DMS153 treated with DMSO at 0.1 percent for 48 hours (cell line): ENCODE data around the gene ROBO1.

Experiments used
- DNase-seq: peaks from one replicate; lab custom pipeline; 2025; ENCODE audit not compliant: unreplicated experiment; lab: John Stamatoyannopoulos, UW

The ROBO1 gene

DNA sequence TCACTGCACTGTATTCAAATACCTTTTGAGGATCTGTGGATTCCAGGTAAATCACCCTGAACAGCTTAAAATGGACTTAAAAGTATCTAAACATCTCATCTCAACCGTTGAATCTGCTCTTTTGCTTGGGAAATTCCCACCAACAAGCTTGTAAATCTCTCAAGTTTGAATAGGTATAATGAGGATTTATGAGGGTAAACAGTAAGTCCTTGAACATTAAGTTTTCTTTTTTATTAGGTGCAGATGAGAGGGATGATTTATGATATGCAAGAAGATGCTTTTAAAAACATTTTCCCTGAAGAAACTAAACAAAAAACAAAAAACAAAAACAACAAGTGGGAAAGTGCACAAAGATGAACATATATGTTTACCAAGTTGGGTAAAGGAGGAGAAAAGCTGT lies 290.6 kb downstream of the ROBO1 start:
- DNase-seq: peak; percentile 29

GRCh38 chr3:79473993-79474392 lies 293.8 kb downstream of the ROBO1 start:
- no peak for DNase-seq

DNA sequence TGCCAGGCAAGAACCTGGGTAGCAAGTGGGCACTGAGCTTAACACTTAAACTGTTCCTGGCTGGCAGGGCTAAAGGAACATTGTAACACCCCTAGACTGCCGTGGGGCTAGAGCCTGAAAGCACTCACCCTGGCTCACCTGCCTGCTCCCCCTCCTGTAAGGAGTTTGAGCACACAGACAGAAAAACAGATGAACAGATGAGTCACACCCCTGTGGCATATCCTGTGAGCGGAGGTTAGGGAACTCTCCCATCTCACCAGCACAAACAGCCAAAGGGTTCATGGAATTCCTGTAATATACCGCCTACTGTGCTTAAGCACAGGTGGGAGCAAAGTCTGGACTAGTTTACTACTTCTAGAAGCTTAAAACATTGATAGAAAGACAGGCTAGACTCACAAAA lies 300.1 kb downstream of the ROBO1 start:
- no peak for DNase-seq

DNA sequence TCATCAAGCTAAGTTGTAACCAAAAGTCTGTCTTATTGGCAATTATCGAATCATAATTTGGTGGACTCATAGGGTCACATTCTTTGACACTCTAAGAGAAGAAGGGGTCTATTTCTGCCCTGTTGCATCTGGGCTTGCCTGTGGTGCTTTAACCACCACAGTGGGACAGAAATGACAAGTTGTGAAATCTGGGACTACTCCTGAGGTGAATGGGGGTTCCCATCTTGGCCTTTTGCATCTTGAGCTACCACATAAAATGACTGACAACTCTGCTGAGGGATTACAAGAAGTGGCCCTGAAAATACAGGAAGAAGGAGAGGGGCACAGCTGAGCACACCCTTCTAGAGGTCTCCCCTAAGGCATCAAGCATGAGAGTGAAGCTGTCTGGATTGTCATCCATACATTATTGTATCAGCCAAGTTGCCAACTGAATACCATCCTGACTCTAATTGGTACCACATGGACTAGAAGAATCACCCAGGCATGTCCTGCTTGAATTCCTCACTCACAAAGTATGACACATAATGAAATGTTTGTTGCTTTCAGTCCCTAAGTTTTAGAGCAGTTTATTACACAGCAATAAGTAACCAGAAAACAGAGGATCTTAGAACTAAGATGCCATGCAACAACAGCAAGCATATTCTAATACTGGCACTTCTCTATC lies 306.5 kb downstream of the ROBO1 start:
- no peak for DNase-seq

DNA sequence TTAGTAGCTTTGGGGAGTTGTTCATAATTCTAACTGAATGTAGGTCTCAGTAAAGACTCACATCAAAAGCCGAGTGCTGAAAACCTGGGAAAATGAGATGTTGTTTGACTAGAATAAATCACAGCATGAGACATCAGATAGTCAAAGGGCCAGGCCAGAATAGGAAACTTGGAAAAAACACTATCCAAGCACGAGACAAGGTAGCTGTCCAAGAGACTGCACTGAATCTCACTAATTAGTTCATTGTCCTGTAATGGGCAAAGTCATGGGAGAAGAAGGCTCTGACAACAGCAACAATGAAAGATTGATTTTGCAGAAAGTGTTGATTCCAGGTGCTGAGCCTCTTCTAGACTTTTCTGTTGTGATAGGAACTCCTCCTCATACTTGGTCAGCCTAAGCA lies 314.2 kb downstream of the ROBO1 start:
- DNase-seq: no peak

GRCh38 chr3:79436387-79436786 lies 331.4 kb downstream of the ROBO1 start:
- no peak for DNase-seq

DNA sequence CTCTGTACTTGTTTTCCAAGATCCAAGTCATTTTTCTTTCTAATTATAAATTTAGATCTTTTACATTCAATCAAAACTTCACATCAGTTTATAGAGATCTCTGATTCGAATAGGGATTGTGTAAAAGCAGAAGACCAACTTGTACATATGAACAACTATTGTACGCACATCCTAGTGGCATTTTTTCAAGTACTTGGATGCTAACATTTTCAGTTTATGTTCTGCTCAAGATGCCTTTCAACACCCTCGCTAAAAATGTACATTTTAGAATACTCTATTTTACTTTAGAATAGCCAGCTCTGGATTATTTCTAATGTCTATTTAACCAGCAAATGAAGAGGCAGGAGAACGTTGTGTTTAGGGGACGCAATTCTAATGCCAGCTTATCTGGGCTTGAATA lies 340.7 kb downstream of the ROBO1 start:
- DNase-seq: no peak

- no peak for DNase-seq
Measured at GRCh38 chr3:79424811-79425210, 343.0 kb downstream of the ROBO1 start.

- no peak for DNase-seq
Measured at GRCh38 chr3:79423417-79423816, 344.4 kb downstream of the ROBO1 start.

- no peak for DNase-seq
Measured at GRCh38 chr3:79421273-79421672, 346.5 kb downstream of the ROBO1 start.

DNA sequence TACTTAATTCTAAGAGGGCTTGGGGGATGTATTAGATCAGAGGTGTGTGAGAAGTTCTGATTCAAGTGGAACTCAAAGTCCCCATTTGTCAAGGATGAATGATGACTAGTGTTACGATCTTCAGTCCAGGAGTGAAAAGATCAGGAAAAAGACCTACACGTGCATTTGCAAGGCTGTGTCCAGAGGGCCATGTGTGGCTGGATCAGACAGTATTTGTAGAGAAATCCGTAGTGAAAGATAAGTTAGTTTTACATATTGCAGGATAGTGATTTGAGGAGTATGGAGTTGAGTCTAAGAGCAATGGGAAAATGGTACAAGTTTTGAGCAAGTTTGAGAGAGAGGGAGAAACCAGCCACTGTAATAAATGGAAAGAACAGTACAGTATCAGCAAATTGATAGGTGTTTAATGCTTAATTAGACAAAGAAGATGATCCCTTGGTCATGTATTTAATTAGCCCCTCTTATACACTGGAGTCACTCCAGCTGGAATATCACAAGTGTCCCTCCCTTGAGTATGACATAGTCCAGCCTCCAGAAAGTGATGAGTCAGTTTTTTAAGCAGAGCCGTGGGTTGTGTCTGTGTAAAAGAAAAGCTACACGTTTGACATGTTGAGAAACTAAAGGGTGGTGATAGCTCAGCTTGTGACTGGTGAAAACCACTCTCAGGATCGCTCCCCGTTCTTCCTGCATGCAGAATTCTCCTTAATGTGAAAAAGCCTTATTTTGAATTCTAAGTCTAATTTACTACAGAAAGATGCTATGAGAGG lies 348.8 kb downstream of the ROBO1 start:
- DNase-seq: no peak

DNA sequence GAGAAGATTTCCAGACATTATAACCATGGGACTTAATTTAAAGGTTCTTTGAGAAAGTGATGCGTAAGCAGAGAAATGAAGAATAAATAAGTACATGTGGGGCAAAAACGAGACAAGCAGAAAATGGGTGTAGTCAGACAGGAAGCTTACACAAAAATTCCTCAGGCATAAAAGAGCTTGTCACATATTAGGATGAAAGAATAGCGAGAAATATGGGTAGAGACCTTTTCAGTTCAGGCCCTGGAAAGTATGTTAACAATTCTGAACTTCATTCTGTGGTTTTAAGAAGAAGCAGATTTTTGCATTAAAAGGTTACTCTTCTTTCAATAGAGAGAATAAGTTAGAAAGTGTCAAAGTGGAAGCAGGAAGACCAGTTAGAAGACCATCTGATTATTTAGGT lies 352.4 kb downstream of the ROBO1 start:
- no peak for DNase-seq

DNA sequence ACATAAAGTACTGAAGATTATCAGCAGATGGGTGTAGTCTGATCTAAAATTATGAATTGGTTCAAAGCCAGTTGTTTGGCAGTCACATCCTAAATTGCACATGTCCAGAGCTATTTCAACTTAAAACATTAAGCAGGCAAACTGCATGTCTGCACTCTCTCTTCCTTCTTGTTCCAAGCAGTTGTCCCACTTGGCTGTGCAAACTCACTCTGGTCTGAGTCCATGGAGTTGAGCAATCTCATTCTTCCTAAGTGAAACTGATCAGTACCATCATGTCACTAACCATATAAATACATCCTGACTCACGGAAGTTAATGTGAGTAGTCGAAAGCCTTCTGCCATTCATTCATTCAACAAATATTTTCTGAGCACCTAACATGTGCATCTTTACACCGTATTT lies 353.0 kb downstream of the ROBO1 start:
- DNase-seq: no peak

DNA sequence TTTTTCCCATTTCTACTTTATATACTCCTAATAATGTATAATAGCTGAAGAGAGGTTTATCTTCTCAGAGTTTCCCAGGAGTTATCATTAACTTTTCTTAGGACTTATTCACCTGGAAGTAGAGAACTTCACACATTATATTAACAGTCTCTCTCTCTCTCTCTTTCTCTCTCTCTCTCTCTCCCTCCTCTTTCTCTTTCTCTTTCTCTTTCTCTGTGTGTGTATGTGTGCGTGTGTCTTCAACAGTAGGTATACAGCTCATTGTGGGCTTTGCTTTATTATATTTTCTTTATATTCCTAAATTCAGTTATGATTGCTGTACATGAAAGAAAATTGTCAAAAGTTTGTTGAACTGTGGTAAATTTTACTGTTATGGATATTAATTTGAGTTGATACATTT lies 353.8 kb downstream of the ROBO1 start:
- no peak for DNase-seq

DNA sequence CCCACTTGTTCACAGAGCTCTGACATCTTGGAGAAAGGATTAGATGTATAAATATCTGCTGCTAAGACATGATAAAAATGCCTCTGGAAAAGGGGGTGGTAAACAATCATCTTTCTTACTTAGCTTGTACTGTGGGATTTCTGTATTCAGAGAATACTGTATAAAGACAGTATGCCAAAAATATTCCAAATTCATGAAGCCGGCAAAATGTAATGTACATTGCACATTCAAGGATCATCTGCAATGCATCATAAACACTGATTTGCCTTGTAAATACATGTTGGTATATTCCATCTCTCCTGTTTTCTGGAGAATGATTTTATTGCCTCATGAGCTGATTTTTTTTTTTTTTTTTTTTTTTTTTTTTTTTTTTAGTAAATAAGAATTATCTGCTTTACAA lies 355.3 kb downstream of the ROBO1 start:
- DNase-seq: no peak

DNA sequence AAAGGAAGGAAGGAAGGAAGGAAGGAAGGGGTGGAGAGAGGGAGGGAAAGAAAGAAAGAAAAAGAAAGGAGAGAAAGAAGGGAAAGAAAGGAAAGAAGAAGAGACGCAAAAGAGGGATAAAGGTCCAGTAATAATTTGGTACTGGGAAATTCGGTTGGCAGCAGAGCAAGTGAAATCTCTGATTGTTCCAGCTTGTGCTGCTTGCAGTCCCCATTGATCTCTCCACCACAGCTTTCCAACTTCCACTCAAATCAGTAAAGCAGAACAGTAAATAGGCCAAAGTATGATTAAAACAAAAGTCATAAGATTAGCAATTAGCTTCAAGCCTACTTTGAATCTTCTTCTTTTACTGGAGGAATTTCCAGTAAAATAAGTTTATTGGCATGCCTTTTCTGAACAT lies 357.2 kb downstream of the ROBO1 start:
- DNase-seq: no peak

- no peak for DNase-seq
Measured at GRCh38 chr3:79410136-79410535, 357.7 kb downstream of the ROBO1 start.

- DNase-seq: no peak
Measured at GRCh38 chr3:79406175-79406574, 361.6 kb downstream of the ROBO1 start.

GRCh38 chr3:79405183-79405582 lies 362.6 kb downstream of the ROBO1 start:
- DNase-seq: peak; percentile 13

- no peak for DNase-seq
Measured at GRCh38 chr3:79396595-79396994, 371.2 kb downstream of the ROBO1 start.

GRCh38 chr3:79392479-79392878 lies 375.3 kb downstream of the ROBO1 start:
- no peak for DNase-seq

DNA sequence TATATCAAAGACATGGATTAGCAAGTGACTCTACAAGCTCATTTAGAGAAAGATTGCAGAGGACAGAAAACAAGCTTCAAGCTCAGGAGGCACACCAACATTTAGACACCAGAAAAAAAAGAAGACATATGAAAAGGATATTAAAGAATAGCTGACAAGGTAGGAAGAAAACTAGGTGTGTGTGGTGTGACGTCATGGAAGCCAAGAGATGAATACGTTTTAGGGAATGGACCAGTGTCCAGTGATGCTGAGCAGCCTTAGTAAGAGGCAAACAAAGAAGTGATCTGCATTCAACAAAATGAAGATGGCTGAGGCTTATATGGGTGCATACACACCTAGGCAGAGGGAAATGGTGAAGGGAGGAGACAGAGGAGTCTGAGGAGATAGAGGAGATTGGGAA lies 377.4 kb downstream of the ROBO1 start:
- DNase-seq: no peak

GRCh38 chr3:79385211-79385610 lies 382.6 kb downstream of the ROBO1 start:
- no peak for DNase-seq
